Anterior cingulate cortex (tissue), 58 donors: ENCODE measurements around the gene FGF14.
A peak's percentile ranks its signal among the peaks of the same experiment; 100 is the strongest.

Experiments
- DNase-seq, 58 donors: peaks; one replicate each; lab custom pipeline; 2025; lab: John Stamatoyannopoulos, UW

FGF14 gene

DNA sequence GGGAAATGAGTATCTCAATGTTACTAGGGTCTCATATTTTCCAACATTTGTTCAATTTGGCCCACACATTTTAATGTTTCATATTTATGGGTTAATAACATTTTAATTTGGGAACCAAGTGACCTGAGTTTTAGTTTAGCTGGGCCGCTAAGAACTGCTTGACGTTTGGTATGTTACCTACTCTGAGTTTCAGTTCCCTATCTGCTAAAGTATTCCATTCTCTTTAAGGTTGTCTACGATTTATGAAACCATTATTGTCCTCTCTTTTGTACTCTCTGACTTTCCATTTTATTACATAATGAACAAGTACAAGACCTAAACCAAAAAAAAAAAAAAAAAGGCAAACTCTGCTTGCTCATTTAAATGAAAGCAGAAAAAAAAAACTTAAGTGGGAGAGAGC lies 89.9 kb downstream of the FGF14 start:
- DNase-seq: no peak

DNA sequence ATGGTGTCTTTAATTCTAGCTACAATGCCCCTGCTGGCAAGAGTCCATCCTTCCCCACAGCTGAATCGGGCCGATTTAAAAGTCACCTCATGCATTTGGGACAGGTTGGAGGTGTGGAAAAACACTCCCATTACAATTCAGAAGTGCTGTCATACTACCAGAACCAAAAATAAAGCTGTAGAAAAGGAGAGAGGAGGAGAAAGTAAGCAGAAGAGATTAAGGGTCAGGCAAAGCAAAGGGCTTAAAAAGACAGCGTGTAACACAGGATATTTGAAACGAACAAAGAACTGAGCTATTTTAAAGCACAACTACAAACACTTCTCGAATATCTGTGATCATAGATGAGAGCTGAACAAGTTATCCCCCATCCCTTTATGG lies 90.4 kb downstream of the FGF14 start:
- no peak for DNase-seq

DNA sequence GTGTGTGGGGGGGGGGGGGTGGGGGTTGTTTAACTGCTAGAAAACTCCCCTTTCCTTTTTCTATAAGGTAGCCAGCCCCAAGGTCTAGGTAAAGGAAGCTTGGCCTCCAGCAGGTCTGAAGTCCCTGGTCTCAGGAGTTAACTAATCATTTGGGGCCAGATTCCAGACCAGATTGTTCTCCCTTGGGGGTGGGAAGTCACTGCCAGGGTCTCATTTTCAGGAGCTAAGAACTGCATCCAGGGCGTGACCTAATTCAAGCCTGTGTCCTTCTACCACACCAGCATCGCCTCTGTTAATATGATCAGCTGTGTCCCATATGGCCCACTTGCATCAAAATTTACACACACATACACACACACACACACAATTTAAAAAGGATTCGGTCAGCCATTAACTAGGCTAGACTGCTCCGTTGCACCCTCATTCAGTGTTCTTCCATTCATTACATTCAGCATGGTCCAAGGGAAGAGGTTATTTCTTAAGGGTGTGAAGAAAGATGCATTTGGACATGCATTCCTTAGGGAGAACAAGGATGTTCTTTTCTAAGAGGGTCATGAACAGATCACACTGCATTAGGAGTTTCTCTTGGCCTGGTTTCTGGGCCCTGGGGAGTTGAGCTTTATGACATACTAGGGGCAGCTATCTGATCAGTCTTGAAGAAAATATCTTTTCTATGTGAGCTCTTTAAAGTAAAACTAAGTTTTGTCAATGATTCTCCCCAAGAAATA lies 91.0 kb downstream of the FGF14 start:
- no peak for DNase-seq

DNA sequence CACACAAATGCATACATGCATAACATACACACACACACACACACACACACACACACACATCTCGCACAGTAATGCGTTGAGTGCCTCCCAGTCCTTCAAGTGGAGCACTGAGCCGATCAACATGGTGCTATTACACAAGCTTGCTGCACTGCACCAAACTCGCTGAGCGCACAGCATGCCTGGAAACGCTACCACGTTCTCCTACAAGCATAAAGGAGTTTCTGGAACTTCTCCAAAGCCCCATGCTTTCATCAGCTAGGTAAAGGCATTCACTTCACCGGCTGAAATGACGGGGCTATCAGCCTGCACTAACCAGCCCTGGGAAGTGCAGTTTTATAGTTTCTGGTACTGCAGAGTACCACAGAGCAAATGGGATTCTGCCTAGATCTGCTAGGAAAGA lies 92.7 kb downstream of the FGF14 start:
- peak in 26 of 58 donors; percentile 3 to 63 (median 17) for DNase-seq

DNA sequence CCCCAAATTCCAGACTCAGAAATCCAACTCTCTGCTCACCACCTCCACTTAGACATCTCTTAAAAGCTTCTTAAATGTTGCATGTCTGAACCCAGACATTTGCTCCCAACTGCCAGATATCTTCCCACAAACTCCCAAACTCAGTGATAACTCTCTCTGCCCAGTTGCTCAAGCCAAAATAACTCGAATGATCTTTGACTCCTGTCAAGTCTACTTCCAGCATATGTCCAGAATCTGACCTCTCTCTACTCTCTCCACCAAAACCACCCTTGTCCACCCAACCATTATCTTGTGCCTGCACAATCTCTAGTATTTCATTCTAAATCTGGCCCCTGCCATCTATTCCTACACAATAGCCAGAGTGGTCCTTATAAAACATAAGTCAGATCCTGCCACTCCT lies 99.3 kb downstream of the FGF14 start:
- DNase-seq: no peak

DNA sequence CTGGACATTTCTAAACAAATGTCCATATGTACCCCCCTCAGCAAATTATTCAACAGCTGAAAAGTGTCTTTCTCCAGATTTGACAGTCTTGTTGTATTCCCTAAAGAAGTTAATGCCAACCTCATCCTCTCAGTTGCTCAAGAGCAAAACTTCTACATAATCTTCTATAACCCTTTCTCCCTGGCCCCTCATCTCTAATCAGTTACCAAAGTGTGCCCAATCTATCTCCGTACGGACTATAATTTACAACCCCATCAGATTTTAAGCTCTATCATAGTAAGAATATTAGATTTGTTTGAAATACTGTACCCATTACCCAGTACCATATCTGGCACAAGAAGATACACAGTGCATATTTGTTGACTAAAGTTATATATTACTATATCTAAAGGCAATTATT lies 101.5 kb downstream of the FGF14 start:
- no peak for DNase-seq

DNA sequence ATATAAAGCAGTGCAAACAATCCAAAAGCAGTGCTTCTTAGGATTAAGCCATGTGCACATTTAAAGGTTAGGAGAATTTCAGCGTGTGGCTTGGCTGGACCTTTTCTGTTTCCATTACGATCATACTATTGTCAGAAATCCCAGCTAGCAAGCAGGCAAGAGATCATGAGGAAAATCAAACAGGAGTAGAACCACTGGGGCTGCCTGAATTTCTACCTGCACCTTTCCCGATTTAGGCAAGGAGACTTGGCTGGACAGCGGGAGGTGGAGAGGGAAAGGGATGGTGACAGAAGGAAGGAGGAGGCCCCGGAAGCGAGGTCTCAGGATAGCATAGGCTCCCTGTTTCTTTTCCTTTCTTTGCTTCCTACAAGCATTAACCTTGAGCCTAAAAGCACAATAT lies 102.5 kb downstream of the FGF14 start:
- no peak for DNase-seq

DNA sequence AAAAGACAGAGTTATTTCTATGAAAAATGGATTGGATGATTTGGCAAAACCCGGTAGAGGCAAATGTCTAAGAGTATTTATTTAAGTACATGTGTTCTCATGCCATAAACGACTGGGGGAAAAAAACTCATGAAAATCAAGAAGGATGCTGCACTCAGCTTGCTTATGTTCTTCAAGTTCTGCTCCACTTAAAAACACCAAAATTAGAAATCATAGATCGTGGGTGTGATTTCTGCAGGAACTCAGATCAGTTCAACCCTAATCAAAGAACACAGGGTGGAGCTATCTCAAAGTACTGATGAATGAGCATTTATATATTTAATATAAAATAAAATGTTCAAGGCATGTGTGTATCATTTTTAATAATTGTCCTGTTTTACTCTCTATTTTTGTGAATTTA lies 103.8 kb downstream of the FGF14 start:
- no peak for DNase-seq

DNA sequence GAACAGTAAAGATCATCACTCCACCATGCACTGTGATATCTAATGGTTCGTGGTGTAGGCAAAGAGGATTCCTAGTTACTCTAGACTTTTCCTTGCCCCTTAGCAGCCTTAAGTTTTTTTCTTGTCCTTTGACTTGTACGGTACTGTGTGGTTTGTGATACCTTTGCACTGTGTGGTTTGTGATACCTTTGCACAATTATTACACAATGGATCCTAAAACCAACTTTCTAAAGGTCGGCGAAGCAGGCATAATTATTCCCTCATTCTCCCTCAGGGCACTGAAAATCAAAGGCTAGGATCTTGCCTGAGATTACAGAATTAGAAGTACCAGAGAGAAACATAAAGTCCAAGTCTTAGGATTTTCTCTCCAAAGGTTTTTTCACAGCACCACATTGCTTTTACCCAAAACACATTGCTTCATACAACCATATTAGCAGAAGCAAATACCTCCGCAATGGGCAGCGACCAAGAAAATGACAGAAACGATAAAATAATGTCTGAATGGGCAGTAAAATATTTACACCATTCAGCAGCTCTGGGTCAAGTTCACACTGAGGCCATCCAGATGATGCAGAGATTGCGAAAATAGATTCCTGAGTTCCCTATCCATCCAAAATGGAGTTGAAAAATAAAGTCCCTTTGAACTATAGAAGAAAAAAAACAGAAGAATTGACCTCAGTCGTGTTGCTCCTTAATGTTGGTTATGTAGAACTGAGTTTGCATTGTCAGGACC lies 106.4 kb downstream of the FGF14 start:
- no peak for DNase-seq

DNA sequence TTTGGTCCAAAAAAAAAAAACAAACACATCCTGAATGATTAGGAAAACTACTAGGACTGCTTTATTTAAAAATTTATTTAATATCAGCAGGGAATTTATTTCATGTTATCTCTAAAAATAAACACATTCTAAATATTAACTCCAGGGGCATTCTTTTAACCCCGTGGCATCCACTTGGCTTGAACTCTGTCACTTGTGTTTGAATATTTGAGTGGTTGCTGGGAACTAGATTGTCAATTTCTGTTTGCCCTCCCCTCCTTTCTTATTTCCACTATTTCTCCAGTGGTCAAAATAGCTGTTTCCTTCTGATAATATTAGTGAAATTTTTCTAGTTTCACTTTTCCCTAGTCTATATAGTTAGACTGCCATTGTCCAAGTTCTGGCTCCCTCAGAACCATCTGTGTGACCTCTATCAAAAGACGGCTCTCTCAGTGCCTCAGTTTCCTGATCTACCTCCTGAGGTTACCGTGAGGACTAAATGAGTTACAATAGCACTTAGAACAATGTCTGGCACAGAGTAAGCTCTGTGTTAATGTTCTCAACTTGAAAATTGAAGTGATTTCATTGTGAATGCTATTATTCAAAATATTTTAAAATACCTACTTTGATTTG lies 107.3 kb downstream of the FGF14 start:
- DNase-seq: no peak

DNA sequence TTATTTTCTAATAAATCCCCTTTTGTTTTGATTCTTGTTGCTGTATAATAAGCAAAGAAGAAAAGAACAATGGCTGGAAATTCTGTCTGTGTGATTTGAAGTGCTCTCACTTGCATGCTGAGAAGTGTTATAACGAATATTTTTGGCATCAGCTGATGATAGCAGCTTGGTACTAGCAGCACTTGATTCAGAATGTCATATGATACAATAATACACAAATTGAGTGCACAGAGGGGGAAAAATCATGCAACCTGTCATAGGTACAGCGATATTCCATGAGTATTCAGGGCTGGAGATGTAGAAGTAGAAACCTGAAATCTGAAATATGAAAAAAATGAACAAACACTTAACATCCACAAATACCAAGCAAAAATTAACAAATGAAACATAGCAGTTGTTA lies 108.1 kb downstream of the FGF14 start:
- DNase-seq: no peak

DNA sequence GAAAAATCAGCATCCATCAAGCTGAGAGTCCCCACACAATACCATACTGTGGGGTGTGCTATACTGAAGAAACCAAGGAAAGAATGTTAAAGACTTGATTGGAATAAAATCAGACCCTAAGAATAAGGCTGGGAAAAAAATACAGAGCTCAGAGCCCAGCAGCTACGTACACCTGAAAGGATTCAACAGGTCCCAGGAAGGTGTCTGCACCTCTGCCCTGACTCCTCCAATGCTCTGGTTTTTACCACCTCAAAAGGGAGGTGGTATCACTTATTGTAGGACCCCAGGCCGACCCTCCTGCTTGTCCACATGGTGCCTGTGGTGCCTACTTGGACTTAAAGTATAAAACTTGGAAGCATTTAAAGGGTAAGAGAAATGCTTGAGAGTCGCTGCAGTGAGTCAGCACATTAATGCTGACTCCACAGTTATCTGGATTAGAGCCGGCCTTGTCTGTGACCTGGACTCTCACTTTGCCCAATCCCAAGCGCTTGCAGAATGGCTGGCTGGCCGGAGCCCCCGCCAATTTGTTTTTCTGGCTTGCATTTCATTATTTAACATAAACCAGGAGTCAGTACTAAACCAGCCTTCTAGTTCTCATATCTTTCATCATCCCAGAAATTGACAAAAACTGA lies 110.1 kb downstream of the FGF14 start:
- no peak for DNase-seq

DNA sequence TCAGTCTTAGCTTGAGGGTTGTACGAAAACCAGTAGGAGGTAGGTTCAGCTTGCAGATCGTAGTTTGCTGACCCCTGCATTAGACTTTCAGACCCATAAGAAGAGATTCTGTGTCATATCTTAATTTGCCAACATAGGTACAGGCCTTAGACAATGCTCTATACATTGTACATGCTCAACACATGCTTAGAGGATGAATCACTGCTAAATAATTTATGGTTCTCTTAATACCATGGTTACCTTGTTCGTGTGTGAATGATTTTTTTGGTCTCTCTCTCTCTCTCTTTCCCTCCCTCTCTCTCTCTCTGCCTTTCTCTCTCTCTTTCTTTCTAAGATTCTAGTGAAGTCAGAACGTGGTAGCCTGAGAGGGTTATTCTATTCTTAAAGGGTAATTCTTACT lies 112.2 kb downstream of the FGF14 start:
- DNase-seq: no peak

DNA sequence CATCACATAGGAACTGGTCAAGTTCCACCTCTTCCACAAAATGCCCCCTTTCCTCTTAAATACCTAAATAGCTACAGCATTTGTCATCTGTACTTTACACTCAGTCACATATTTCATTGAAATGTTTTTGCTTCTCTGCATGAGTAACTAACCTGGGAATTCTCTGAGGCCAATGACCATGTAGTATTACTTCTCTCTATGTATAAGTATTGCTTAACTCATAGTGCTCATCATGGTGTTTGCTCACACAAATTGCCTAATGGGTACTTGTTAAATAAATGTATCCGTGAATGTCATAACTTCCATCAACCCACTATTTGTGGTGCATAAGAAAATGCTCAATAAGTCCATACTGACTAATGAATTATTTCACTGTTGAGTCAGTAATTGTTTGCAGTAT lies 115.5 kb downstream of the FGF14 start:
- DNase-seq: no peak

DNA sequence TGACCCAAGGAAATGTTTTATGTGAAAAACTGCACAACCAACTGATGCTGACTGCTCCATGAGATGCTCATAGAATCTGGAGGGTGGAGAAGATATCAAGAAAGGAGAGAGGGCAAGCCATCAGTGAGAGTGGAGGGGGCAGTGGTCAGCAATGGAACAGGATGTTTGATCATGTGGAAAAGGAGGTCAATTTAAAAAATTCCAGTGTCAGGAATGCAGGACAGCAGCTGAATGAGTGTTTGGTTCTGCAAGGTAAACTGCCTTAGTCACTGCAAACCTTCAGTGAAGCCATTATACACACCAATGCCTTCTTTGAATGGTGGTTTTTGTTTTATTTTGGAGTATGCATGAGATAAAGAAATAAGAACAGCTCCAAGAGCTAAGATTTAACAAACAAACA lies 121.5 kb downstream of the FGF14 start:
- no peak for DNase-seq

DNA sequence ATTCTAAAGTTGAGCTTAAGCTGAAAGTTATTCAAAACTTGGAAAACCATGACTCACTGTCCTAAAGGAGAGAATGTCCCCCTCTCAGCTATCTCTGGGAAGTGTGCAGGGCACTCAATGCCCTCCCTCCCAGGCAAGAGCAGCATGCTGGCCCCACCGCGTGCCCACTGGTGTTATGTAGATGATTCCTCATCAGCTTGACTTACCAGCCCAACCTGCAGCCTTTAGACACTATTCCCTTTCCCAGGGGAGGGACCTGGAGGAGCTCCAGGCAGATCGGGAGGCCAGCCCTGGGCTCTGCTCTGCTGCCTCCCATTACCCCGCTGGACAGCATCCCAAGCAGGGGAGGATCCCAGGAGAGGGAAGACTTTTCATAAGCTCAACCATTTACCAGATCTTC lies 124.6 kb downstream of the FGF14 start:
- DNase-seq: no peak

DNA sequence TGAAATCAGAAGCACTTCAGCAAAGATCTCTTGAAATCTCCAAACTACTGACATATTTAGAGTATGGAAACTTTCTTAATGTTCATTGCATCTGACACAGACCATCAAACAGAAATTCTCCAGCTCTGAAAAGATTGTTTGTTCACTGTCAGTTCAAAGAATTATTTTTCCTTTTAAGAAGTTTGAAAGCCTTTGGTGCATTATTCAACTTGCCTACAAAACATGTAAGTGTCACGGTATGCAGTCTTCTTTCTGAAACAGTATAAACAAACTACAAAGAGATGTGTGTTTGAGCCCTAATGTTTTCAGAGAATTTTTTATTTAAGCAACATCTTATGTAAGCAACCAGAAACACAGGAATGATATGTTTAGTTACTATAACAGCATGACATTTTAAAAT lies 125.4 kb downstream of the FGF14 start:
- DNase-seq: no peak

DNA sequence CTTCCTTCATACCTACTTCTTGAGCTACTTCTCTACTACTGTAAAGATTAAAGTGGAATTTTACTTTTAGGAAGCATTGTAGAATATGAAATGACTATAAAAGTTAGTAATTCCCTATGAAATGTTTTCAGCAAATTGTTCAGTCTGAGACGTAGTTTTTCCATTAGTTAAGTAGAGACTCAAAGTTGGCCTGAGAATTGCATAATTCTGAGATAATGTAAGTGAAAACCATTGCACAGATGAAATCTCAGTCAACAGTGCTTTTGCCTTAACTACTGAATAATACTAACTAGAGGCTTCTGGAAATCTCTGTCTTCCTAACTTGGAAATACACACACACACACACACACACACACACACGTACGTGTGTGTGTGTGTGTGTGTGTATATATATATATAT lies 125.9 kb downstream of the FGF14 start:
- no peak for DNase-seq

DNA sequence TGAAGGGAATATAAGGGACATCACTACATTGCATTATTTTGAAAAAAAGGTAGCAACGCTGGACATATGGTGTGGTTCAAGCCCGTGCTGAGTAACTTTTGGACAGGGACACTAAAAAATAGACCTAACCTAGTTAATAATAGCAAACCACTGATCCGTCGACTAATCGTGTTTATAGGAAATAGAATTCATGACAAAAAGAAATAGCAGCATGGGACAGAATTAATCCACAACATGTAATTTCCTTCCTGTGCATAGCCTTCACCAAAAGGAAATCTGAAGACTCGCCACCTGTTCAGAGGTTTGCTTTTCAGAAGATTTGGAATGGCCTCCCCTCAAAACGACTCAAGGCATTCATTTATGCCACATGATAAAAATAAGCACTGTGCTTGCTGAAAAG lies 128.7 kb downstream of the FGF14 start:
- DNase-seq: no peak

DNA sequence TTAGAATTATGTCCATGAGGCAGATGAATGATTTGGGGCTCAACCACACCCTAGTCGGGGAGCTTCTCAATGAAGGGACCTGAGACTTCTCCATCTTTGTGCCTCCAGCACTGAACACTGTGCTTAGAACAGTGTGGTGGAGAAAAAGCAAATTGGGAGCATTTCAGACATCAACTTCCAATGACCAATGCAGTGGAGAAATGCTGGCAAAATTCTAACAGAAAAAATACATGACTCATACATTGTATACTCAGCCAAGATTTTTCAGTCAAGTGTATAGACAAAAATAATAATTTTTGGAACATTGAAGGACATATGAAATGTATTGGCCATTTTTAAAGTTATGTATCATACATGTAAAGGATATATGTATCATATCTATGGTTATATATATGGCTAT lies 134.7 kb downstream of the FGF14 start:
- DNase-seq: no peak

DNA sequence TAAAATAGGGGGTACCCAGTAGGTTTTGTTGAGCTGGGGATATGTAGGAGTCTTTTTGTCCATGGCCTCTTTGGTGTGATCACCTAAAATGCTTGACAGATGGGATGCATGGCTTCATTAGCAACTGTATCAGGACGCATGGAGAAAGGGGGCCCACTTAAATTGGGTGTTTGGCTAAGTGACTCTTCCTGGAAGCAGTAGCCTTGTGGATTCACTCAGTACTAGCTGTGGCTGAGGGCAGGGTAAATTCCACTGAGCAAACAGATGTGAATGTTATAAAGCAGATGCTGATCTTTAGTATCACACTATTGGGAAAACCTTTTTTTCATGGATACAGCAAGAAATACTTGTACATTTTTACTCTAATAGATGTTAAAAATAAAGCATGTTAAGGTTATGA lies 140.0 kb downstream of the FGF14 start:
- no peak for DNase-seq

DNA sequence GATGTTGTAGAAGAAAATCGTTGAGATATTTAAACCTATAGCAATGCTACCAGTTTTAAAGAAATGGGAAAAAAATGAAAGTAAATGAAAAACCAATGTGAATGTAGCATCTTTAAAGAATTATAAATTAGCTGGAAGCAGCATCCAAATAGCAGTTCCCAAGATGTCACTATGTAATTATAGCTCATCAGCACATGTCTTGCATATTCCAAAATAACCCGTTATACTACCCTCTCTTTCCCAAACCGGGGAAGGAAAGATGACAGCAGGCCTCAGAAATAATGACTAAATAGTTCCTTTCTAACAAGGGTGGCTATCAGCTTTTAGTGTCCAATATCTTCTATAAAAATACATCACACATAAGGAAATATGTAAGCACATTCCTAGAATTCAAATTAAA lies 140.5 kb downstream of the FGF14 start:
- no peak for DNase-seq
